Measurements from ENCODE around the gene ADGRD1. TPM values are rescaled to one million over a fixed set of nuclear protein-coding genes. Genes with fewer than 3 reads are reported as not detected.

ADGRD1 gene
- total RNA-seq, 1 donor from 2014 or later = 1.0 TPM

- H3K4me1 Mint-ChIP-seq (ENCODE audit: unreplicated experiment) = peaks cover 16% of the 10 kb centered on the region
- no peak overlapping the region for H3K4me3 Mint-ChIP-seq (ENCODE audit: unreplicated experiment)
- no peak for TF ChIP-seq CTCF (IDR thresholded peaks at IDR 0.05)
- H3K27me3 Mint-ChIP-seq (ENCODE audit: unreplicated experiment) = peaks cover 8% of the 10 kb centered on the region
- H3K36me3 Mint-ChIP-seq (ENCODE audit: unreplicated experiment) = no peaks in the 10 kb centered on the region
- DNase-seq (ENCODE audit: extremely low spot score, unreplicated experiment) = peak; percentile 80
- H3K27ac Mint-ChIP-seq (ENCODE audit: unreplicated experiment) = no peak overlapping the region
- no peaks in the 10 kb centered on the region for H3K9me3 Mint-ChIP-seq (ENCODE audit: unreplicated experiment)
These were observed 1.6 kb downstream of the ADGRD1 start for GRCh38 chr12:130955238-130955816.

GRCh38 chr12:130956009-130956408 lies 2.3 kb downstream of the ADGRD1 start:
- Mint-ChIP-seq H3K4me1 (ENCODE audit: unreplicated experiment) (peaks cover 16% of the 10 kb centered on the region), H3K27ac (ENCODE audit: unreplicated experiment) (no peak overlapping the region), H3K36me3 (ENCODE audit: unreplicated experiment) (no peaks in the 10 kb centered on the region), H3K9me3 (ENCODE audit: unreplicated experiment) (no peaks in the 10 kb centered on the region), H3K4me3 (ENCODE audit: unreplicated experiment) (no peak overlapping the region), H3K27me3 (ENCODE audit: unreplicated experiment) (peaks cover 11% of the 10 kb centered on the region)
- peak; percentile 48 for DNase-seq (ENCODE audit: extremely low spot score, unreplicated experiment)
- TF ChIP-seq CTCF (IDR thresholded peaks at IDR 0.05) = no peak

GRCh38 chr12:130956456-130957303 lies 3.0 kb downstream of the ADGRD1 start:
- Mint-ChIP-seq H3K9me3 (ENCODE audit: unreplicated experiment) (no peaks in the 10 kb centered on the region), H3K27ac (ENCODE audit: unreplicated experiment) (no peak overlapping the region), H3K27me3 (ENCODE audit: unreplicated experiment) (peaks cover 11% of the 10 kb centered on the region), H3K4me3 (ENCODE audit: unreplicated experiment) (no peak overlapping the region), H3K4me1 (ENCODE audit: unreplicated experiment) (peaks cover 16% of the 10 kb centered on the region), H3K36me3 (ENCODE audit: unreplicated experiment) (no peaks in the 10 kb centered on the region)
- DNase-seq (ENCODE audit: extremely low spot score, unreplicated experiment) = peak; percentile 84
- TF ChIP-seq CTCF (IDR thresholded peaks at IDR 0.05) = no peak

- Mint-ChIP-seq H3K27ac (ENCODE audit: unreplicated experiment) (no peak overlapping the region), H3K36me3 (ENCODE audit: unreplicated experiment) (no peaks in the 10 kb centered on the region), H3K4me3 (ENCODE audit: unreplicated experiment) (no peak overlapping the region), H3K9me3 (ENCODE audit: unreplicated experiment) (no peaks in the 10 kb centered on the region), H3K4me1 (ENCODE audit: unreplicated experiment) (peaks cover 16% of the 10 kb centered on the region), H3K27me3 (ENCODE audit: unreplicated experiment) (peaks cover 11% of the 10 kb centered on the region)
- no peak for TF ChIP-seq CTCF (IDR thresholded peaks at IDR 0.05)
- DNase-seq (ENCODE audit: extremely low spot score, unreplicated experiment) = no peak
These were observed 3.6 kb downstream of the ADGRD1 start for GRCh38 chr12:130957304-130957621.

GRCh38 chr12:130958557-130959140 lies 4.9 kb downstream of the ADGRD1 start:
- Mint-ChIP-seq H3K36me3 (ENCODE audit: unreplicated experiment) (no peaks in the 10 kb centered on the region), H3K9me3 (ENCODE audit: unreplicated experiment) (no peaks in the 10 kb centered on the region), H3K27ac (ENCODE audit: unreplicated experiment) (no peak overlapping the region), H3K4me1 (ENCODE audit: unreplicated experiment) (peaks cover 9% of the 10 kb centered on the region), H3K27me3 (ENCODE audit: unreplicated experiment) (peaks cover 5% of the 10 kb centered on the region), H3K4me3 (ENCODE audit: unreplicated experiment) (no peak overlapping the region)
- peak; percentile 72 for DNase-seq (ENCODE audit: extremely low spot score, unreplicated experiment)
- TF ChIP-seq CTCF (IDR thresholded peaks at IDR 0.05) = no peak

Measured in osteocyte (in vitro differentiated cells).